NCI-H187 treated with DMSO at 0.1 percent for 48 hours (cell line): ENCODE results near the gene LHX4.

Experiments used
- DNase-seq: peaks from one replicate; lab custom pipeline; 2025; lab: John Stamatoyannopoulos, UW

The LHX4 gene

DNA sequence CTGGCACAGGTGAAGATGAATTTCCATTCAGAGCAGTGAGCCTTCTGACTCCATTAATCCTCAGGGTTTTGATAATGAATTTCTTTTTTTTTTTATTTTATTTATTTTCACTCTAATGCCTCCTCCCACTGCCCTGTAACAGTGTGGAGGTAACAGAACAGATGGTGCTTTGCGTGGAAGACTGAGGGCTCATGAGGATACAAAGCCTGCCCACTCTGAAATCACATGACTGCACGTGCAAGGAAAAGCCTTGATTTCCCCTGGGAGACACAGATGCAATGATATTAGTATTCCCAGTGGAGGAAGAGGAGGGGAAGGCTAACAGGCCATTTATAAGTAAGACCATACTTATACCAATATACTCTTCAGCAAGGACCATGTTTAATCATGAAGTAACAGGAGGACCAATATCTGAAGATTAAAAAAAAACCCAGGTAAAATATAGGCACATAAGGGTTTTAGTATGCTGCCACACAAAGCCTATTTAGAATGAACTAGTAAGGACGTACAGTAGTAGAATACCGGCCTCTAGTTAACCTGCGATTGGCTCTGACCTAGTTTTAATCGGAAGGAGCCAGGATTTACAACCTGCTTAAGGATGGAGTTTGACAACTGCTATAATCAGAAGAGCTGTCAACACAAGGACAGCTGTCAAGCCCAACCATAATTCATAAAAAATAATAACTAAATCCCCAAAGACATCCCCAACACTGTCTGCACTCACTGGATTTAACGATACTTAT is 69.6 kb downstream of the LHX4 start:
- DNase-seq = no peak

DNA sequence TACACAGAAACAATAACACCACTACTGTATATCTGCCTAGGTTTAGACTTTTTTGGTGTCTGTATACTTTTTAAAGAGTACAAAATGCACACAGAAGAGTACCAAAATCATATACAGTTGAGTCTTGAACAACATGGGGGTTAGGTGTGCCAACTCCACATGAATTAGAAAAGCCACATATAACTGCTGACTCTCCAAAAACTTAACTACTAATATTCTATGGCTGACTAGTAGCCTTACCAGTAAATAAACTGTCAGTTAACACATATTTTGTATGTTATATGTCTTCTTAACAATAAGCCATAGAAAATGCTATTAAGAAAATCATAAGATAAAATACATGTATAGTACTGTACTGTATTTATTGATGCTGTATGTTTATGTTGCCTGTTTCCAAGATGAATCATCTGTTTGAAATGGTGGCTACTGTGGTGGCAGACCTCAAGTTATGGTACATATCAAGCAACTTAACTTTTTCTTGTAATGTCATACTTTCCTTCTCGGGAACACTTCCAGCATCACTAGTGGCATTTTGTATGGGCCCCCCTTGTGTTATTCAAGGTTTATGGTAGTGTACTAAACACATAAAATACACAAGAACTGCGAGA is 71.2 kb downstream of the LHX4 start:
- DNase-seq = no peak

DNA sequence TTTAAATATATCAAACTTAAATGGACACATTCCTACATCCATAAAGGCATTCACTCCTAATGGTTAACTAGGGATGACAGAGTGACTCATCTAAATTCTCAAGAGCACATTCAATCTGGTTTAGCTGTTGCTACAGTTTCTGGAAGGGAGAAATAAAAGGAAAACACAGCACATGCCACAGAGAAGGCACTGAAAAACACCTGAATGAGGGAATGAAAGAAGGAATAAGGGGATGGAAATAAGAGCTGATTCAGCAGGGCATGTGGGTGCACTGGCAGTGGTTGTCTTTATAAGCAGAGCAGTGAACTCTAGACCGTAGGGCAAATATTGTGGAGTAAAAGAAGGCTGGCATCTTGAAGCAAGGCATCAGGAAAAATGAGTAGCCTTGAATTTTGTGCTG is 79.3 kb downstream of the LHX4 start:
- no peak for DNase-seq

DNA sequence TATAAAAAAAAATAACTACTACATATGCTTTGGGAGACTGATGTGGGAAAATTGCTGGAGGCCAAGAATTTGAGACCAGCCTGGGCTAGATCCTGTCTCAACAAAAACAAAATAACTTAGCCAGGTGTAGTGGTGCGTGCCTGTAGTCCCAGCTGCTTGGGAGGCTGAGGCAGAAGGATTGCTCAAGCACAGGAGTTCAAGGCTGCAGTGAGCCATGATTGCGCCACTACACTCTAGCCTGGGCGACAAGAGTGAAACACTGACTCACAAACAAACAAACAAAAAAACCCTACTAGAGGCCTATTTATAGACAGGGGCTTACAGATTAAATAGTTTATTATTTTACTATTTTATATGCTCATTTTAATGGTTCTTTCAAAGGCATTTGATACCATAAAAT is 80.0 kb downstream of the LHX4 start:
- no peak for DNase-seq

DNA sequence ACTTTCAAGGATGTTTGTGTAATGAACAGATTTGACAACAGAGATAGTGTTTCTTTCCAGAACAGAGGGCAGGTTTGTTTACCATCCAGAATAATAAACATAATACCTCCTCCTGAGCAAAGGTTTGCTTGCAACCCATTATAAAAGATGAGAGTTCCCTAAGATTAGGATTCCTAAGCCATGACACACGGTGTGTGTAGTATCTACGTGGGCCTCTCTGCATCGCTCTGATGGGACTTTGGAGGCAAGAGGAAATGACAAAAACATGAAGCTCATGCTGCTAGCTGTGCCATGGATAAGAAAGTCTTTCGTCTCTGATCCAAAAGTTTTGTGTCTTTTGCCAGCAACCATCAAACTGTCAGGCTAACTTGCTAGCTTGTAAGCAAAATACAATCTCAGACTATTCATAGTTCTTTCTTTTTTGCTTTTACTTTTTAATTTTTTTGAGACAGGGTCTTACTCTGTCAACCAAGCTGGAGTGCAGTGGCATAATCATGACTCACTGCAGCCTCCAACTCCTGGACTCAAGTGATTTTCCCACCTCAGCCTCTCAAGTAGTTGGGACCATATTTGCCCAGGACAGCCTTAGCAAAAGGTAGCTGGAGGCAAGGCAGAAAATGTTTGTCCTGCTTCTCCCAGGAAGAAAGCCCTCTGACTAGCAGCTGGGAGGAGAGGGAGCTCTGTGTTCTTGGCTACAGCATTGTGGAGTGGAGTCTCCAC is 81.1 kb downstream of the LHX4 start:
- no peak for DNase-seq

DNA sequence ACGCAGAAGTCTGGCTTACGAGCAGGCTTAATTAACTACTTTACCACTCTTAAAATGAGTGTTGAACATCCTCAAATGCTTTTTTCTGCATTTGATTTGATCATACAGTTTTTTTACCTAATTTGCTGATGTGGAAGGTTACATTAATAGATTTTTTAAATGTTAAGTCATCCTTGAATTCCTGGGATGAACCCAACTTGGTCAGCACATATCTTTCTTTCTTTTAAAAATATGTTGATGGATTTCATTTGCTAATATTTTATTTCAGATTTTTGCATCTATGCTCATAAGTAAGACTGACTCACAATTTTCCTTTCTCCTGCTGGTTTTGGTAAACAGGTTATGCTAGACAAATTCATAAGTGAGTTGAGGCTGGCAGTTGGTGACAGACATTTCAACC is 82.9 kb downstream of the LHX4 start:
- DNase-seq = no peak

DNA sequence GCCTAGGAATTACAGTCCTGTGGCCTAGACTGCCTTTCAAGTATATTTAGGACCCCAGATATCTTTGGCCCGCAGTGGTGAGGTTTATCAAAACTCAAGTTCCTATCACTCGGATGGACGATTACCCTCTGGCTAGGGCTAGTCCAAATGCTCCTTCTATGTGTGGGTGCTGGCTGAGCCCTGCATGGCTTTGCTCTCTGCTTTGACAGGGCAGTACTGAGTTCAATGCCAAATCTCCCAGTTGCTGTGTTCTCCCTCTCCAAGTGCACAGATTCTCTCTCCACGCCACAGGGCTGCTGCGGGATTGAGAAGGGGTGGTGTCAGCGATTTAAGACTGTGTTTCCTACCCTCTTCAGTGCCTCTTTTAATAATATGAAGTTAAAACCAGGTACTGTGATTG is 97.0 kb downstream of the LHX4 start:
- DNase-seq = no peak
